Fibroblast of lung (primary cell): ENCODE results near the gene PEPD. TPM values are rescaled to one million over a fixed set of nuclear protein-coding genes. Genes with fewer than 3 reads are reported as not detected.

Experiments
- DNase-seq, 2 donors: peaks; one replicate each; pipeline versions ENCODE4 v3.0.0 to v3.0.0-alpha.2; 2010; ENCODE audit warnings: low read depth in 2 of 2
- H2AFZ ChIP-seq: 2 replicates; pipeline ENCODE4 v1.5.1; 2012; ENCODE audit warnings: low read length, control low read depth, inconsistent platforms
- H3K27ac ChIP-seq: 2 replicates; pipeline ENCODE4 v1.5.1; 2011; ENCODE audit warnings: low read length, control low read depth; ENCODE audit not compliant: insufficient read depth
- H3K27me3 ChIP-seq: 2 replicates; pipeline ENCODE4 v1.5.1; 2011; ENCODE audit warnings: mild to moderate bottlenecking, low read length; ENCODE audit not compliant: control insufficient read depth, insufficient read depth
- H3K36me3 ChIP-seq: 2 replicates; pipeline ENCODE4 v1.5.1; 2011; ENCODE audit warnings: low read length; ENCODE audit not compliant: control insufficient read depth, insufficient read depth
- H3K4me1 ChIP-seq: 2 replicates; pipeline ENCODE4 v1.5.1; 2011; ENCODE audit warnings: low read length; ENCODE audit not compliant: control insufficient read depth, insufficient read depth; ENCODE audit errors: extremely low read depth
- H3K4me2 ChIP-seq: 2 replicates; pipeline ENCODE4 v1.5.1; 2011; ENCODE audit warnings: low read length, control low read depth; ENCODE audit not compliant: insufficient read depth; ENCODE audit errors: extremely low read depth
- H3K4me3 ChIP-seq, 4 experiments: fragments of 200-600 bp in 1 of 4; sonication (generic) in 1 of 4; replicated peaks in 1 of 4; 2 replicates each; pipeline ENCODE4 v1.5.1; 2011 to 2016; ENCODE audit warnings: low read length in 4 of 4, low read depth in 3 of 4, mild to moderate bottlenecking in 3 of 4, control low read depth in 2 of 4, inconsistent platforms in 1 of 4, mixed read lengths in 1 of 4; ENCODE audit not compliant: insufficient read depth in 1 of 4; ENCODE audit errors: control extremely low read depth in 1 of 4
- H3K79me2 ChIP-seq: 2 replicates; pipeline ENCODE4 v1.5.1; 2012; ENCODE audit warnings: mild to moderate bottlenecking, low read length, inconsistent platforms; ENCODE audit not compliant: control insufficient read depth, insufficient read depth
- H3K9ac ChIP-seq: 2 replicates; pipeline ENCODE4 v1.5.1; 2011; ENCODE audit warnings: mild to moderate bottlenecking, low read length, control low read depth; ENCODE audit not compliant: insufficient read depth
- H3K9me3 ChIP-seq: 2 replicates; pipeline ENCODE4 v1.5.1; 2012; ENCODE audit warnings: low read depth, low read length; ENCODE audit not compliant: control insufficient read depth, insufficient read depth
- H4K20me1 ChIP-seq: 2 replicates; pipeline ENCODE4 v1.5.1; 2011; ENCODE audit warnings: low read length; ENCODE audit not compliant: control insufficient read depth, insufficient read depth; ENCODE audit errors: extremely low read depth
- CTCF ChIP-seq, 2 donors: IDR thresholded peaks in 1 of 2; conservative IDR thresholded peaks in 1 of 2; 1 replicate in 1 of 2; 2 replicates in 1 of 2; pipeline ENCODE4 v1.5.1; 2011 to 2012; ENCODE audit warnings: low read length in 2 of 2, control low read depth in 1 of 2, inconsistent platforms in 1 of 2, low read depth in 1 of 2, mild to moderate bottlenecking in 1 of 2
- EZH2 ChIP-seq: IDR thresholded peaks from 2 replicates; pipeline ENCODE4 v1.5.1; 2012; ENCODE audit warnings: low read length, control low read depth, mild to moderate bottlenecking; ENCODE audit errors: missing control alignments
- polyA plus RNA-seq, 2 donors: library from polyadenylated mRNA; depleted of rRNA in 1 of 2; stranded (reverse) in 1 of 2; unstranded in 1 of 2; fragments of >200 nt; gene quantifications; 2 replicates each; pipeline ENCODE4 v1.2.1, GENCODE V29; 2011 to 2012; ENCODE audit warnings: missing spikeins in 1 of 2
- total RNA-seq: library from RNA; depleted of rRNA; stranded (reverse); fragments of >200 nt; gene quantifications from 2 replicates; pipeline ENCODE4 v1.2.1, GENCODE V29; 2014

PEPD gene
- total and polyA plus RNA-seq, 2 donors (not counting 1 experiment from before 2014, with no cell fraction given): 59.8 to 81.9 TPM

DNA sequence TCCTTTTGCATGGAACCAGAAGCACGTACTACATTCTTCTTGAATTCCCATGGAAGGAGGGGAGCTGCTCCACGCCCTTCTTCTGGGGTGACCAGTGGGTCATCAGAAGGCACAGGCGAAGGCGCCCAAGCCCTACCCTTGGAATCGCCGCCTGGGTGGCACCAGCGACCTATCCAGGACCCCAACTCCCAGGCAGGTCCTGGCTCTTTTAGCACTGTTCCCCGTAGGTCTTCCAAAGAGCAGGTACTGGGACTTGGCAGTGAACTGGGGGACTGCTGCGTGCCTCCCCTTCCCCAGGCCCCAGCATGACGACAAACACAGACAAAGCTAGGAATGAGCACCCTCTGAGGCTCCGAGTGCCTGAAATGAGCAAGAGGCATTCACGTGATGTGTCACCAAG is 103.1 kb downstream of the PEPD start:
- Histone ChIP-seq H3K4me1 (no peaks in the 10 kb centered on the region), H3K27ac (no peak overlapping the region), H3K4me3 (no peak overlapping the region), H3K79me2 (no peaks in the 10 kb centered on the region), H3K9ac (no peak overlapping the region), H3K36me3 (no peaks in the 10 kb centered on the region), H2AFZ (no peak overlapping the region), H3K4me2 (no peak overlapping the region), H4K20me1 (no peaks in the 10 kb centered on the region), H3K9me3 (no peaks in the 10 kb centered on the region), H3K27me3 (no peaks in the 10 kb centered on the region)
- no peak for DNase-seq
- no peak for TF ChIP-seq EZH2
- no peak for TF ChIP-seq CTCF (conservative IDR thresholded peaks at IDR 0.05 in 1 of 2, IDR thresholded peaks at IDR 0.05 in 1 of 2; ENCODE audit: low read depth in 1 of 2, low read length in 2 of 2)

GRCh38 chr19:33417751-33418150 is 103.8 kb downstream of the PEPD start:
- Histone ChIP-seq H3K4me3 (no peak overlapping the region), H3K9me3 (no peaks in the 10 kb centered on the region), H3K4me2 (no peak overlapping the region), H3K79me2 (no peaks in the 10 kb centered on the region), H4K20me1 (no peaks in the 10 kb centered on the region), H2AFZ (no peak overlapping the region), H3K9ac (no peak overlapping the region), H3K27me3 (no peaks in the 10 kb centered on the region), H3K4me1 (no peaks in the 10 kb centered on the region), H3K27ac (no peak overlapping the region), H3K36me3 (no peaks in the 10 kb centered on the region)
- TF ChIP-seq EZH2 (no peak), CTCF (conservative IDR thresholded peaks at IDR 0.05 in 1 of 2, IDR thresholded peaks at IDR 0.05 in 1 of 2; ENCODE audit: low read depth in 1 of 2, low read length in 2 of 2) (no peak)
- DNase-seq: no peak

- Histone ChIP-seq H4K20me1 (no peaks in the 10 kb centered on the region), H3K36me3 (no peaks in the 10 kb centered on the region), H3K9me3 (no peaks in the 10 kb centered on the region), H3K9ac (no peak overlapping the region), H2AFZ (no peak overlapping the region), H3K27me3 (no peaks in the 10 kb centered on the region), H3K79me2 (no peaks in the 10 kb centered on the region), H3K4me3 (no peak overlapping the region), H3K4me2 (no peak overlapping the region), H3K4me1 (no peaks in the 10 kb centered on the region), H3K27ac (no peak overlapping the region)
- peak; percentile 59 to 63 for DNase-seq
- TF ChIP-seq CTCF (conservative IDR thresholded peaks at IDR 0.05 in 1 of 2, IDR thresholded peaks at IDR 0.05 in 1 of 2; ENCODE audit: low read depth in 1 of 2, low read length in 2 of 2) (peak; percentile 52 to 70), EZH2 (no peak)
Observed at GRCh38 chr19:33416307-33417215, 105.0 kb downstream of the PEPD start.
